Spleen (tissue), 3 donors: ENCODE measurements around the gene NDRG3.

ENCODE experiments used
- POLR2A ChIP-seq, 3 donors: fragments of 450-650 bp; IDR thresholded peaks; one replicate each; pipeline ENCODE4 v1.5.1; 2017; ENCODE audit warnings: antibody characterized with exemption in 3 of 3, mild to moderate bottlenecking in 1 of 3
- POLR2AphosphoS5 ChIP-seq, 3 donors: sonication (generic); formaldehyde crosslinking; IDR thresholded peaks; one replicate each; pipeline ENCODE4 v1.5.1; 2017; ENCODE audit warnings: antibody characterized with exemption in 3 of 3

DNA sequence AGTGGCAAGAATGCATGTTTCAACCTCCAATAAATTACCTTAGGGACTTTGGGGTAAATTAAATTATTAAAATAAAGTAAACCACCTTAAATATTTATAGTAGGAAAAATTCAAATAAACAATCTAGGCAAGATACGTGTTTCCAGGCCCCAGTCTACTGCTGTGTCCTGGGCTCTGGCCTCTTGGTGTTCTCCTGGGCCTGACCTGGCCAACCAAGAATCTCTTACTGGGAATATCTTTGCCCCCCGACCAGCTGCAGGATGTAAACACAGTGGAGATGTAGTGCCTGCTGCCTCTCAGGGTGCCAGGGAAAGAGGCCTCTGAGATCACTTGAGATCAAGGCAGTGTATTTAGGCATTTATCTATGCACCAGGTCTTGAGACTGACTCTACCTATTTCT, 39.4 kb upstream of the NDRG3 start:
- no peak for TF ChIP-seq POLR2A (IDR thresholded peaks at IDR 0.05)
- TF ChIP-seq POLR2AphosphoS5 (IDR thresholded peaks at IDR 0.05) = no peak
